Activated naive CD8-positive, alpha-beta T cell treated with anti-CD3 and anti-CD28 coated beads for 36 hours (primary cell): ENCODE measurements around the gene RHOBTB1. TPM values are rescaled to one million over a fixed set of nuclear protein-coding genes. Genes with fewer than 3 reads are reported as not detected.
"Not testable (repeated sequence)": the region's sequence is repeated elsewhere in the genome, so short reads cannot be mapped to it uniquely, and the experiment has no call there.

Experiments used
- DNase-seq: peaks from one replicate; pipeline ENCODE4 v3.0.0; 2021
- H3K27ac Mint-ChIP-seq: one replicate; pipeline ENCODE4 v1.8.0; 2022; ENCODE audit warnings: mild to moderate bottlenecking, moderate library complexity, mixed read lengths
- H3K27me3 Mint-ChIP-seq: one replicate; pipeline ENCODE4 v1.8.0; 2022; ENCODE audit warnings: mild to moderate bottlenecking, mixed read lengths
- H3K36me3 Mint-ChIP-seq: one replicate; pipeline ENCODE4 v1.8.0; 2021; ENCODE audit warnings: mild to moderate bottlenecking, mixed read lengths
- H3K4me1 Mint-ChIP-seq: one replicate; pipeline ENCODE4 v1.8.0; 2021; ENCODE audit warnings: mixed read lengths
- H3K4me3 Mint-ChIP-seq: one replicate; pipeline ENCODE4 v1.8.0; 2022; ENCODE audit warnings: mild to moderate bottlenecking, moderate library complexity, mixed read lengths
- H3K9me3 Mint-ChIP-seq: one replicate; pipeline ENCODE4 v1.8.0; 2022; ENCODE audit warnings: mixed read lengths
- total RNA-seq, 2 experiments: library from RNA; stranded (reverse); gene quantifications; one replicate each; pipeline ENCODE4 v1.2.3, GENCODE V29; 2021

Gene RHOBTB1
- total RNA-seq, 2 experiments from 2014 or later: 0.16 TPM; not detected in 1

DNA sequence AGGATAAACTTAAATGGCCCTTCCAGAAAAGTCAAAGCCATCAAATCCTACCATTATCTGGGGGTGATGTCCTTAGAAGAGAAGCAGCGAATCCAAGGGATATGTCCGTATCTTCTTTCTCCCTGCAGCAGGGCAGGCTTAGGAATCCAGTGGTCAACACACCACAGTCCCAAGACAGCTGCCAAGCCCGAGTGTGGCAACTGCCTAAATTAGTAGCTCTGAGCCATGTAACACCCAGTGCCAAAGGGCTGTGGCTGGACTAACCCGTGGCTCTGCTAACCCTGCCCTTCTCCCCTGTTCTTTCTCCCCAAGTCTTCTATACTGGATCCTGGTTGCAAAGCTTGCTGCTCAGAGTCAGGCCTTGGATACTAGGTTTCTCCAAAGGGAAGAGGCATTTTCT lies 90.9 kb downstream of the RHOBTB1 start:
- Mint-ChIP-seq H3K9me3 (no peaks in the 10 kb centered on the region), H3K4me3 (no peak overlapping the region), H3K36me3 (no peaks in the 10 kb centered on the region), H3K27me3 (peaks cover 3% of the 10 kb centered on the region), H3K27ac (no peak overlapping the region), H3K4me1 (peaks cover 2% of the 10 kb centered on the region)
- DNase-seq: no peak

DNA sequence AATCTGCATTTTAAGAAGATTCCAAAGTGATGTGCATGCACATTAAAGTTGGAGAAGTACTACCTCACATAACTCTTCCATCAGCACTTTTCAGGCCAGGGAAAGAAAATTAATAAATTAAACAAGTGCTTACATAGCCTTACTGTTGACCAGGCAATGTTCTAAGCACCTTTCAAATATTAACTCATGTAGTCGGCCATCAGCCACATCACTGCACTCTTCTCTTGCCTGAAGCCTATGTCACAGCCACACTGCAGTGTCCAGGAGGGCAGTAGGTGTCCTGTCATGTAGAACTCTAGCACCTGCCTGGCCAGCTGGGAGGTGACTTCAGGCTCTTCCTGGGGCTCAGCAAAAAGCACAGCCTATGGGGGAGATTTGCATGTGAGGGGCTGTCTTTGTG lies 94.2 kb downstream of the RHOBTB1 start:
- Mint-ChIP-seq H3K4me1 (peaks cover 2% of the 10 kb centered on the region), H3K4me3 (no peak overlapping the region), H3K36me3 (no peaks in the 10 kb centered on the region), H3K9me3 (no peaks in the 10 kb centered on the region), H3K27me3 (peaks cover 3% of the 10 kb centered on the region), H3K27ac (no peak overlapping the region)
- DNase-seq: no peak

DNA sequence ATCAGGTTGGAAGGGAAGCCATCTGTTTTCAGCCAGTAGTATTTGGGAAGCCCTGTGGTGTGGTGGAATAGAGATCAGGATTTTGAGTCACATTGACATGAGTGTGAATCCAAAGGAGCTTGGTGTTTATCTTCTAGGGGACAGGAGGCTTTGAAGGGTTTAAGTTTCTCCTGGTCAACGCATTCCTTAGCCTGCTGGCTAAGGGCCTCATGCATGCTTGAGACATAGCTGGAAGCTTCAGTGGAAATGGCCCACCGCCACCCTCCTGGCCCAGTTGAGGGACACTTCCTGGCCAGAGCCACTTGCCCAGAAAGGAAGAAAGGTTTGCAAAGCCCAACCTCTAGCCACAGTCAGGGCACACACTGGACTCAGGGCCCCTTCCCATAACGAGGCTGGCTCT lies 94.8 kb downstream of the RHOBTB1 start:
- peaks cover 3% of the 10 kb centered on the region for H3K27me3 Mint-ChIP-seq
- DNase-seq: no peak
- H3K4me1 Mint-ChIP-seq: peaks cover 2% of the 10 kb centered on the region
- H3K27ac Mint-ChIP-seq: no peak overlapping the region
- no peaks in the 10 kb centered on the region for H3K9me3 Mint-ChIP-seq
- no peaks in the 10 kb centered on the region for H3K36me3 Mint-ChIP-seq
- no peak overlapping the region for H3K4me3 Mint-ChIP-seq

DNA sequence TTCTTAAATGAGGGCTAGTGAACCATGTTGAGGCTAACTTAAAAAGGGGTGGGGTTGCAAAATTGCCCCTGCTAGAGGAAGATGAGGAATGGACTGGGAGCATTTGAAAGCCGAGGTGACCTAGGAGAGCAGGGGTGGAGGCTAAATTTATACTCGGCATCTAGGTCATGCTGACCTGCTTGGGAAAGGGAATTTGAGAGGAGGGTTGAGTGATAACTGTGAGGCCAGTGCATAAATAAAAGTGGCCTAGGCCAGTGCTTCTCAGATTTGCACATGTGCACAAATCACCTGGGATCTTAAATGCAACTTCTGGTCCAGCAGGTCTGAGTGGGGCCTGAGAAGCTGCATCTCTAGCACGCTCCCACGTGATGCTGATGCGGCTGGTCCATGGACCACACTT lies 95.3 kb downstream of the RHOBTB1 start:
- Mint-ChIP-seq H3K4me1 (peaks cover 2% of the 10 kb centered on the region), H3K27ac (no peak overlapping the region), H3K4me3 (no peak overlapping the region), H3K9me3 (no peaks in the 10 kb centered on the region), H3K36me3 (no peaks in the 10 kb centered on the region), H3K27me3 (peaks cover 3% of the 10 kb centered on the region)
- DNase-seq: no peak

DNA sequence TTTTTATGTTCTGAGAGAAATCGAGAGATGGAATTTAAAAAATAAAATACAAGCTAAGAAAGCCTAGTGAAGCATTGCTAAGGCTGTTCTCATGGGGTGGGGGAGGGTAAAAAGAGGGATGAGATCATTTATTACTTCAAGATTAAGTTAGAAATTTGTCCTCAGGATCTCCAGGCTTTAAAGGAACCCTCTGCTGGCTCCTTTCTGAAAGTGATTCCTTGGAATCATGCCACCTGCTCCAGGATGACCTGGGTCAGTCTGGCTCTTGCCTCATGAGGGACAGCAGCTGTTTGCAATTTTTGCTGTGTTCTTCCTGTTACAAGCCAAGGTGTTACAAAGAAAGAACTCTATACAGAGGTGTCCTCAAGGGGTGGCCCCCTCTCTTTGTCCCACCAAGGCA lies 95.9 kb downstream of the RHOBTB1 start:
- Mint-ChIP-seq H3K9me3 (no peaks in the 10 kb centered on the region), H3K36me3 (no peaks in the 10 kb centered on the region), H3K4me3 (no peak overlapping the region)

DNA sequence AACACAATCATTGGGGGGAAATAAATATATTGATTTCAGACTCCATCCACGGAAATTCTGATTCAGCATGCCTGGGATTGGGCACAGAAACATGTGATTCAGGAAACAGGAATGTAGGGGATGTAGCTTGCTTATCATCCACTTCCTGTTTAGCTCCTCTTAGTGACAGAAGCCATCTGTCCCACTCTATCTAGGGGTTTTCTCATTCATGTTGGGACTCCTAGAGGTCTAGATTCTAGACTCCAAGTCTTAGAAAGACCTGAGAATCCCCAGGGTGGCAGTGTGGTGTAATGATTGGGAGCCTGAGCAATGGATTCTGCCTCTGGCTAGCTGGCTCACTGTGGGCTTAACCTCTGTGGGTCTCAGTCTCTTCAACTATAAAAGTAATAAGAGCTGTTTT lies 97.8 kb downstream of the RHOBTB1 start:
- Mint-ChIP-seq H3K9me3 (no peaks in the 10 kb centered on the region), H3K27ac (no peak overlapping the region), H3K4me1 (peaks cover 2% of the 10 kb centered on the region), H3K27me3 (peaks cover 3% of the 10 kb centered on the region), H3K36me3 (no peaks in the 10 kb centered on the region), H3K4me3 (no peak overlapping the region)
- no peak for DNase-seq

More for the DNA sequence above, 95.9 kb downstream of the RHOBTB1 start:
- Mint-ChIP-seq H3K4me1 (peaks cover 2% of the 10 kb centered on the region), H3K27me3 (peaks cover 3% of the 10 kb centered on the region), H3K27ac (no peak overlapping the region)
- no peak for DNase-seq

DNA sequence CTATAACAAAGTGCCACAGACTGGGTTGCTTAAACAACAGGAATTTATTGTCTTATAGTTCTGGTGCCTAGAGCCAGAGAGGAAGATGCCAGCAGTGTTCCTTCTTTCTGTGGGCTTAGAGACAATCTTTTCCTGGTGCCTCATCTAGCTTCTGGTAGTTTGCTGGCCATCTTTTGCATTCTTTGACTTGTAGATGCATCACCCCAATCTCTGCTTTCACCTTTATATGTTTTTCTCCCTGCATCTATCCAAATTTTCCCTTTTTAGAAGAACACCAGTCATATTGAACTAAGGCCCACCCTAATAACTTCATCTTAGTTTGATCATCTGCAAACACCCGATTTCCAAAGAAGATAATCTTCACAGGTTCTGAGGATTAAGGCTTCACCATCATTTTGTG lies 98.9 kb downstream of the RHOBTB1 start:
- Mint-ChIP-seq H3K4me3 (no peak overlapping the region), H3K4me1 (peaks cover 2% of the 10 kb centered on the region), H3K9me3 (no peaks in the 10 kb centered on the region), H3K27ac (no peak overlapping the region), H3K27me3 (peaks cover 3% of the 10 kb centered on the region), H3K36me3 (no peaks in the 10 kb centered on the region)
- no peak for DNase-seq

DNA sequence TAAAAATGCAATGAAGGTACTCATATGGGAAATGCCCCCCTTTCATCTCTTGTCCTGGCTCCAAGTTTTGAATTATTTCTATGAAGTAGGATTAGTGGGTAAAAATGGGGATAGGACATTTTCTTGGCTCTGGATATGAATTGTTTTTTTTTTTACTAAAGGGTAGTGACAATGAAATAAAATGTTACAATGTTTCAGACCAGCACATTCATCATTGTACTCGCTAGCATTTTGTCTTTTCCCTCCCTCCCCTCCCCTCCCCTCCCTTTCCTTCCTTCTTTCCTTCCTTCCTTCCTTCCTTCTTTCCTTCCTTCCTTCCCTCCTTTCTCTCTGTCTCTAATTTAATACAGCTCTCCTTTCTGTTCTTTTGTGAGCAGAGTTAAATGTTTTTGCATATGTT lies 101.3 kb downstream of the RHOBTB1 start:
- Mint-ChIP-seq H3K27ac (no peak overlapping the region), H3K27me3 (no peaks in the 10 kb centered on the region), H3K9me3 (no peaks in the 10 kb centered on the region), H3K36me3 (no peaks in the 10 kb centered on the region), H3K4me3 (no peak overlapping the region), H3K4me1 (no peaks in the 10 kb centered on the region)
- DNase-seq: no peak

DNA sequence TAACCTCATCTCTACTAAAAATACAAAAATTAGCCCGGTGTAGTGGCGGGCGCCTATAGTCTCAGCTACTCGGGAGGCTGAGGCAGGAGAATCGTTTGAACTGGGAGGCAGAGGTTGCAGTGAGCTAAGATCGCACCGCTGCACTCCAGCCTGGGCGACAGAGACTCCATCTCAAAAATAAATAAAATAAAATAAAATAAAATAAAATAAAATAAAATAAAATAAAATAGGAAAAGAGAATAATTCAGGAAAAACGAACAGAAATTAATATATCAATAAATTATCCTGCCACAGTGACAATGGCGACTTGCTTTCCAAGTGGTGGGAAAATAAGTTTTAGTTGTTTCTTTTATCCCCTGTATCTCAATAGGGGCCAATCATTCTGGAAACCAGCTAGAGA lies 102.8 kb downstream of the RHOBTB1 start:
- DNase-seq, H3K4me3 Mint-ChIP-seq, H3K4me1 Mint-ChIP-seq, H3K27ac Mint-ChIP-seq, H3K36me3 Mint-ChIP-seq, H3K27me3 Mint-ChIP-seq, H3K9me3 Mint-ChIP-seq: not testable (repeated sequence)

DNA sequence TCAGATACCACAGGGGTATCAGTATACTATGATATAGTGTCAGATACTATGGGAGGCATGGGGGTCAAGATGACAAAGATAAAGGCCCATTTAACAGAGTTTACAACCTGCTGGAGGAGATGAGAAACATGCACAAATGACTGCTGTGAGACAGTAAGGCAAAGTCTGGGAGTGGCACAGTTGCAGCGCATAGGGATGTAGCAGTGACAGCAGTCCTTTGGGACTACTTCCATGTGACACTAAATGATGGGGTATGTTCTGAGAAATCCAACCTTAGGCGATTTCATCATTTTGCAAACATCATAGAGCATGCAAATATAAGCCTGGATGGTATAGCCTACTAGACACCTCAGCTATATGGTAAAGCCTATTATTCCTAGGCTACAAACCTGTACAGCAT lies 108.9 kb downstream of the RHOBTB1 start:
- Mint-ChIP-seq H3K9me3 (no peaks in the 10 kb centered on the region), H3K4me3 (no peak overlapping the region), H3K36me3 (no peaks in the 10 kb centered on the region), H3K27ac (no peak overlapping the region), H3K4me1 (no peaks in the 10 kb centered on the region), H3K27me3 (no peaks in the 10 kb centered on the region)
- DNase-seq: no peak

DNA sequence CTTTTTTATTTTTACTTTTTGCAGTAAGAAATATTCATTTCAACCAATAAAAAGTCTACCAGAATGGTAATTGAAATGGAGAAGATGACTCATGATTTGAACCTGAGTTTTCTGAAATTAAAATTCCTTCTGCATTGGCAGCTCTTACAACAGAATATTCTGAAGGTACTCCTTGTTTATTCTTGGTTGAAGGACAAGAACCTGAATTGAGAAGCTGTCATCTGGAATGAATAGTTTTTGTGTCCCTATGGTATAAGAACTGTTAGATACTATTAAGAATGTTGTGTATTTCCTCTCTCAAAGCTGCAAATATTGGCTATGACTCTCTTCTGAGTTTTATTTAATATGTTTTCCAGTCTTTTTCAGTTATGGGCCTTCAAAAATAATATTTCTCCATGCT lies 109.6 kb downstream of the RHOBTB1 start:
- Mint-ChIP-seq H3K27me3 (no peaks in the 10 kb centered on the region), H3K4me3 (no peak overlapping the region), H3K4me1 (no peaks in the 10 kb centered on the region), H3K9me3 (no peaks in the 10 kb centered on the region), H3K36me3 (no peaks in the 10 kb centered on the region), H3K27ac (no peak overlapping the region)
- DNase-seq: no peak

DNA sequence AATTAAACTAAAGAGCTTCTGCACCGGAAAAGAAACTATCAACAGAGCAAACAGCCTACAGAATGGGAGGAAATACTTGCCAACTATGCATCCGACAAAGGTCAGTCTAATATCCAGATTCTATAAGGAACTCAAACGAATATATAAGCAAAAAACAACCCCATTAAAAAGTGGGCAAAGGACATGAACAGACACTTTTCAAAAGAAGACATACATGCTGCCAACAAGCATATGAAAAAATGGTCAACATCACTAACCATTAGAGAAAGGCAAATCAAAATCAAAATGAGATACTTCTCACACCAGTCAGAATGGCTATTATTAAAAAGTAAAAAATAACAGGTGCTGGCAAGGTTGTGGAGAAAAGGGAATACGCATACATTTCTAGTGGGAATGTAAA lies 111.8 kb downstream of the RHOBTB1 start:
- not testable (repeated sequence) for DNase-seq, H3K36me3 Mint-ChIP-seq, H3K27ac Mint-ChIP-seq, H3K9me3 Mint-ChIP-seq, H3K4me1 Mint-ChIP-seq, H3K4me3 Mint-ChIP-seq, H3K27me3 Mint-ChIP-seq

DNA sequence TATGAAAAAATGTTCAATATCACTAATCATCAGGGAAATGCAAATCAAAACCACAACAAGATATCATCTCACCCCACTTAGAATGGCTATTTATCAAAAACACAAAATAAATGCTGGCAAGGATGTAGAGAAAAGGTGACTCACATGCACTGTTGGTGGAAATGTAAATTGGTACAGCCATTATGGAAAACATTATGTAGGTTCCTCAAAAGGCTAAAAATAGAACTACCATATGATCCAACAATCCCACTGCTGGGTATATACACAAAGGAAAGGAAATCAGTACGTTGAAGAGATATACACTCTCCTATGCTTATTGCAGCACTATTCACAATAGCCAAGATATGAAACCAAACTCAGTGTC lies 115.5 kb downstream of the RHOBTB1 start:
- H3K9me3 Mint-ChIP-seq: no peaks in the 10 kb centered on the region
- no peak overlapping the region for H3K4me3 Mint-ChIP-seq
- no peaks in the 10 kb centered on the region for H3K36me3 Mint-ChIP-seq
- H3K27me3 Mint-ChIP-seq: peaks cover 3% of the 10 kb centered on the region
- no peak for DNase-seq
- peaks cover 7% of the 10 kb centered on the region for H3K4me1 Mint-ChIP-seq
- H3K27ac Mint-ChIP-seq: no peak overlapping the region

DNA sequence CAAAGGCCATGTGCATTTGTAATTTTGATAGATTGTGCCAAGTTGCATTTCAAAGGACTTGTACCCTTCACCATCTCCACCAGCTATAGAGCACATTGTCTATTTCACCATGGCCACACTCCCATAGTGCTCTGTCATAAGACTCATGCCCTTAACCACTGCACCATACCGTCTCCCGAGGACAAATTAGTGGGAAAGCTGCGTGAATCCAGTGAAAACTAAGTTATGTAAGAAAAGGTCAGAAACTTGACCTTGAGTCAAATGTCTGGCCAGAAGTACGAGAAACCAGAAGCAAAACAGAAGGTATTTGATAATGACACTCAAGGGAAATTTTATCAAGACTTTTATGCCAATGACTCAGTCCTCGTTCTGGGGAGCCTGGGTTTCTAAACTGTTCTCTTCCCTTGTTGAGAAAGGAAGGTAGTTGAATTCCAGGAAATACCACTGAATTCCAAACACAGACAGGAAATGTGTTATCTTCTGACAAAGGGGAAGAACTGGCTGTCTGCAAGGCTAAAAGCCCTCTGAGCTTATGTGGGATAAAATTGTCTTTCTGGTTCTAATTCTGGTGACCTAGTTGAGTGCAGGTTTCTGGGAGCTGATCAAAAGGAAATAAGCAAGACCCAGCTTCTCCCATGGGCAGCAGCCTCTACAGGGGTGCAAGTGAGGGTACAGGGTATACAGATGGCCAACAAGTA lies 116.0 kb downstream of the RHOBTB1 start:
- DNase-seq: no peak
- H3K27me3 Mint-ChIP-seq: peaks cover 3% of the 10 kb centered on the region
- no peak overlapping the region for H3K4me3 Mint-ChIP-seq
- no peak overlapping the region for H3K27ac Mint-ChIP-seq
- H3K4me1 Mint-ChIP-seq: peaks cover 7% of the 10 kb centered on the region
- H3K9me3 Mint-ChIP-seq: no peaks in the 10 kb centered on the region
- no peaks in the 10 kb centered on the region for H3K36me3 Mint-ChIP-seq

DNA sequence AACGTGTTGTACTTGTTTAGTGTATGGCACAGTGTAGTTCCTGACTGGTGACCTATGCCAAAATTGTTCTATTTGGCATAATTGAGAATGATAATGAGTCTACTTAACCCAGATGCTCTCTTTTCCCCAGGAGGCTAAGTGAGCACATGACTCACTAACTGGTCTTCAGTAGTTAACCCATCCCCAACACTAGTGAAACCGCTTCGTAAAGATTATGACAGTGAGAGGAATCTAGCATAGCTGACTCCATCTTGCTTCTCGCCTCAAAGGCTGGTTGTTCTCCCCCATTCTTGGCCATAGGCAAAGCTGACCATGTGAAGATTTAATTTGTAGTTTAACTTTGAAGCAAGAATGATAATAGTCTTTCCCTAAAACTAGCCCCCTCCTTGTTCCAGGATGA lies 118.5 kb downstream of the RHOBTB1 start:
- no peaks in the 10 kb centered on the region for H3K36me3 Mint-ChIP-seq
- peaks cover 3% of the 10 kb centered on the region for H3K27me3 Mint-ChIP-seq
- no peaks in the 10 kb centered on the region for H3K9me3 Mint-ChIP-seq
- no peak overlapping the region for H3K27ac Mint-ChIP-seq
- H3K4me3 Mint-ChIP-seq: no peak overlapping the region
- peaks cover 8% of the 10 kb centered on the region for H3K4me1 Mint-ChIP-seq
- DNase-seq: no peak

DNA sequence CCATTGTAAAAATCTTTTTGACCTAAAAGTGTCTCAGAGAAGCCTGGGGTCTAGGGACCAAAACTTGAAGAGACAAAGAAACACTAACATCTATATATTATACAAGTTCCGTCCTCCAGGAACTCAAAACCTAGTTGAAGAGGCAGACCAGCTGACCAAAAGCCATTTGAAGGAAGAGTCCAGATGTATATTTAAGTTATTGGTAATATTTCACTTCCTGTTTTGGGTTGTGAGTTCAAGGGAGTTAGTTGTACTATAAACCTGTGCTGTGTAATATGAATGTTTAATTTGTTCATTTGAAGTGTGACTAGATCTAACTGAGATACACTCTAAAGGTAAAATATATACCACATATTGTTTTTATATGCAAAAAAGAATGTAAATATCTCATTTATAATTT lies 120.7 kb downstream of the RHOBTB1 start:
- H3K9me3 Mint-ChIP-seq: no peaks in the 10 kb centered on the region
- no peak overlapping the region for H3K27ac Mint-ChIP-seq
- H3K36me3 Mint-ChIP-seq: no peaks in the 10 kb centered on the region
- H3K4me3 Mint-ChIP-seq: no peak overlapping the region
- no peak for DNase-seq
- H3K4me1 Mint-ChIP-seq: peaks cover 7% of the 10 kb centered on the region
- H3K27me3 Mint-ChIP-seq: no peaks in the 10 kb centered on the region

DNA sequence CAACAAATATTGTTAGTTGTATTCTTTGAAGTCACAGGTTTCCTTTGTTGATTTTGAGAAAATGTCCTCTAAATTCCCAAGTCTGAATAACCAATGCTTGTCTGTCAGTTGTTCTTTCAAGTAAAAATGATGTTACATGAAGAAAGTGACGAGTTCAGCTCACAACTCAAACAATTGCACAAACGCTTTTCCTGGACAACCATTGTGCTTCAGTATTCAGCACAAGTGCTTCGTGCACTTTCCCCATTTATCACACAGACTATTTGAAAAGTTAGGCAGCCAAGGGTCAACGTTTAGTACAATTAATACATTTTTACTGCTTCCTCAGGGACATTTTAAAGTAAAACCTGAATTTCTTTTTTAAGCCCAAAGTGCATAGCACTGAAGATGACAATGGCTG lies 121.2 kb downstream of the RHOBTB1 start:
- Mint-ChIP-seq H3K4me1 (peaks cover 4% of the 10 kb centered on the region), H3K27ac (no peak overlapping the region), H3K4me3 (no peak overlapping the region), H3K36me3 (no peaks in the 10 kb centered on the region), H3K9me3 (no peaks in the 10 kb centered on the region), H3K27me3 (no peaks in the 10 kb centered on the region)
- DNase-seq: no peak
